Measurements from ENCODE around the gene YBEY.

GRCh38 chr21:46323227-46323709 lies 37.1 kb downstream of the YBEY start:
- TF ChIP-seq SUZ12 (IDR thresholded peaks at IDR 0.05; ENCODE audit: extremely low read depth, insufficient read depth, insufficient read length) (no peak), YY1 (IDR thresholded peaks at IDR 0.05; ENCODE audit: insufficient read depth, insufficient read length) (no peak), ZNF274 (IDR thresholded peaks at IDR 0.05; ENCODE audit: low read depth, low read length) (no peak)

All from NT2/D1 (cell line).